MM.1S (cell line): ENCODE results near the gene RAB31.

Experiments used
- CTCF ChIP-seq: fragments of 300-600 bp; sonication (generic); IDR thresholded peaks from 2 replicates; pipeline ENCODE4 v1.5.1; 2016; ENCODE audit warnings: antibody characterized with exemption, low read length, mixed read lengths
- EZH2 ChIP-seq: fragments of 300-600 bp; sonication (generic); optimal IDR thresholded peaks from 2 replicates; pipeline ENCODE3; 2017; ENCODE audit warnings: low read depth, mild to moderate bottlenecking, antibody characterized with exemption, low read length, mixed read lengths

- TF ChIP-seq CTCF, result no peak
- no peak for TF ChIP-seq EZH2
These were observed 168.2 kb downstream of the RAB31 start for GRCh38 chr18:9876212-9876866.
